ENCODE measurements around the gene CDH10.

- TF ChIP-seq POLR2AphosphoS5 (IDR thresholded peaks at IDR 0.05) (no peak), CTCF (IDR thresholded peaks at IDR 0.05; ENCODE audit: poor library complexity, severe bottlenecking) (peak; percentile 42), EP300 (conservative IDR thresholded peaks at IDR 0.05; ENCODE audit: poor library complexity, severe bottlenecking) (no peak), EZH2 (IDR thresholded peaks at IDR 0.05; ENCODE audit: borderline replicate concordance, insufficient read depth, low read length, poor library complexity, severe bottlenecking) (no peak)
Measured at GRCh38 chr5:24645483-24645882, 705 bp upstream of the CDH10 start.

Data from neural cell (in vitro differentiated cells).